Parathyroid adenoma (tissue), 2 donors: ENCODE data around the gene POLR1B.
"Not testable (repeated sequence)": the region's sequence is repeated elsewhere in the genome, so short reads cannot be mapped to it uniquely, and the experiment has no call there.

Experiments used
- H2AFZ ChIP-seq: fragments of 300-600 bp; sonication (generic); one replicate; pipeline ENCODE4 v1.7.0; 2017; ENCODE audit warnings: antibody characterized with exemption, mild to moderate bottlenecking
- H3K27ac ChIP-seq: fragments of 300-600 bp; sonication (generic); one replicate; pipeline ENCODE4 v1.7.0; 2017
- H3K27me3 ChIP-seq: fragments of 300-600 bp; sonication (generic); one replicate; pipeline ENCODE4 v1.7.0; 2017; ENCODE audit warnings: low read length; ENCODE audit not compliant: control insufficient read depth, insufficient read depth
- H3K36me3 ChIP-seq: fragments of 300-600 bp; sonication (generic); one replicate; pipeline ENCODE4 v1.7.0; 2017; ENCODE audit warnings: low read length; ENCODE audit not compliant: control insufficient read depth, insufficient read depth
- H3K4me1 ChIP-seq: fragments of 300-600 bp; sonication (generic); one replicate; pipeline ENCODE4 v1.7.0; 2017; ENCODE audit warnings: control low read depth
- H3K4me2 ChIP-seq: fragments of 300-600 bp; sonication (generic); one replicate; pipeline ENCODE4 v1.7.0; 2017; ENCODE audit warnings: low read length
- H3K4me3 ChIP-seq: fragments of 300-600 bp; sonication (generic); one replicate; pipeline ENCODE4 v1.7.0; 2017; ENCODE audit warnings: low read depth, low read length
- H3K79me2 ChIP-seq: fragments of 300-600 bp; sonication (generic); one replicate; pipeline ENCODE4 v1.7.0; 2017; ENCODE audit warnings: control low read depth
- H3K9ac ChIP-seq: fragments of 300-600 bp; sonication (generic); one replicate; pipeline ENCODE4 v1.7.0; 2017; ENCODE audit warnings: mild to moderate bottlenecking
- H3K9me3 ChIP-seq: fragments of 300-600 bp; sonication (generic); one replicate; pipeline ENCODE4 v1.7.0; 2017; ENCODE audit warnings: low read length; ENCODE audit not compliant: control insufficient read depth
- TF ChIP-seq, protein P1 (sequence below): fragments of 300-600 bp; sonication (generic); IDR thresholded peaks from one replicate; pipeline ENCODE4 v1.7.0; 2017; ENCODE audit warnings: antibody characterized with exemption, mild to moderate bottlenecking
- donor health status: primary hyperparathyroidism.

The POLR1B gene

DNA sequence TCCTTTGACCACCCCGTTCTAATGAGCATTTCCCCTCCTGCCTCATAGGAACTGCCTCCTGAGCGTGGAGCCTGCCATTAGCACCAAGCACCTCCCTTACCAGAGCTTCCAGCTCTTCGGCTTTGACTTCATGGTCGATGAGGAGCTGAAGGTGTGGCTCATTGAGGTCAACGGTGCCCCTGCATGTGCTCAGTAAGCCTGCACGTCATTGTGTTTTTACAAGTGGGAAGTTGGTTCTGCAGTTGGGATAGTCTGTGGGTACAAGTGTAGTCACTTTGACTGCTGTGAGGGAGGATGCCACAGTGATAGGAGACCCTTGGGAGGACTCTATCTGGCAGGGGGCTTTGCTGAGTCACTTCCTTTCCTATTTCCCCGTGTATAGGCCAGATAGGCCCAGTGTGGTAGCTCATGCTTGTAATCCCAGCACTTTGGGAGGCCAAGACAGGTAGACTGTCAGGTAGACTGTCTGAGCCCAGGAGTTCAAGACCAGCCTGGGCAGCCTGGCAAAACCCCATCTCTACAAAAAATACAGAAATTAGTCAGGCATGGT, 22.0 kb upstream of the POLR1B start:
- Histone ChIP-seq H3K9me3 (no peaks in the 10 kb centered on the region), H3K9ac (no peak overlapping the region), H3K79me2 (no peaks in the 10 kb centered on the region), H2AFZ (no peak overlapping the region), H3K27me3 (no peaks in the 10 kb centered on the region), H3K4me3 (no peak overlapping the region), H3K4me1 (no peaks in the 10 kb centered on the region), H3K27ac (no peak overlapping the region), H3K36me3 (no peaks in the 10 kb centered on the region), H3K4me2 (no peak overlapping the region)
- TF ChIP-seq, protein P1, sequence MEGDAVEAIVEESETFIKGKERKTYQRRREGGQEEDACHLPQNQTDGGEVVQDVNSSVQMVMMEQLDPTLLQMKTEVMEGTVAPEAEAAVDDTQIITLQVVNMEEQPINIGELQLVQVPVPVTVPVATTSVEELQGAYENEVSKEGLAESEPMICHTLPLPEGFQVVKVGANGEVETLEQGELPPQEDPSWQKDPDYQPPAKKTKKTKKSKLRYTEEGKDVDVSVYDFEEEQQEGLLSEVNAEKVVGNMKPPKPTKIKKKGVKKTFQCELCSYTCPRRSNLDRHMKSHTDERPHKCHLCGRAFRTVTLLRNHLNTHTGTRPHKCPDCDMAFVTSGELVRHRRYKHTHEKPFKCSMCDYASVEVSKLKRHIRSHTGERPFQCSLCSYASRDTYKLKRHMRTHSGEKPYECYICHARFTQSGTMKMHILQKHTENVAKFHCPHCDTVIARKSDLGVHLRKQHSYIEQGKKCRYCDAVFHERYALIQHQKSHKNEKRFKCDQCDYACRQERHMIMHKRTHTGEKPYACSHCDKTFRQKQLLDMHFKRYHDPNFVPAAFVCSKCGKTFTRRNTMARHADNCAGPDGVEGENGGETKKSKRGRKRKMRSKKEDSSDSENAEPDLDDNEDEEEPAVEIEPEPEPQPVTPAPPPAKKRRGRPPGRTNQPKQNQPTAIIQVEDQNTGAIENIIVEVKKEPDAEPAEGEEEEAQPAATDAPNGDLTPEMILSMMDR = no peak

DNA sequence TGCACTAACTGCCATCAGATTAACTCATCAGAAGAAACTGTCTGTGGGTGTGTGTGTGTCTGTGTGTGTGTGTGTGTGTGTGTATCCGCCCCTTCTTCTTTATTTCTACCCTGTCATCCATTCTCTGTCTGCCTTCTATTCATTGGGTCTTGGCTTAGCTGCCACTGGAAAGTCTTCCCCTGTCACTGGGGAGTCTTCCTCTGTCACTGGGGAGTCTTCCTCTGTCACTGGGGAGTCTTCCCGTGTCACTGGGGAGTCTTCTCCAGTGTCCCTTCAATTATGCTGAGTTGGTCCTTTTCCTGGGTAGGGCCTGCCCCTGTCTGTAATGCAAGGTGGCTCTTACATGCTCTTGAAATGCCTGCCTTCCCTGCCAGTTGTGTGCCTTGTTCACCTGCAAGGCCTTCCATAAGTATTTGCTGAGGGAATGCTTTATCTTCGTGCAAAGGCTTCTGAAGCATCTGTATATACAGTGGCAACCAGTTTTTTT, 18.9 kb upstream of the POLR1B start:
- H3K79me2 ChIP-seq = no peaks in the 10 kb centered on the region
- H3K4me3 ChIP-seq = no peak overlapping the region
- H3K27me3 ChIP-seq = no peaks in the 10 kb centered on the region
- H2AFZ ChIP-seq = no peak overlapping the region
- no peak overlapping the region for H3K27ac ChIP-seq
- H3K36me3 ChIP-seq = no peaks in the 10 kb centered on the region
- H3K9me3 ChIP-seq = no peaks in the 10 kb centered on the region
- TF ChIP-seq, protein P1 = no peak
- H3K4me1 ChIP-seq = no peaks in the 10 kb centered on the region
- no peak overlapping the region for H3K9ac ChIP-seq
- H3K4me2 ChIP-seq = no peak overlapping the region

DNA sequence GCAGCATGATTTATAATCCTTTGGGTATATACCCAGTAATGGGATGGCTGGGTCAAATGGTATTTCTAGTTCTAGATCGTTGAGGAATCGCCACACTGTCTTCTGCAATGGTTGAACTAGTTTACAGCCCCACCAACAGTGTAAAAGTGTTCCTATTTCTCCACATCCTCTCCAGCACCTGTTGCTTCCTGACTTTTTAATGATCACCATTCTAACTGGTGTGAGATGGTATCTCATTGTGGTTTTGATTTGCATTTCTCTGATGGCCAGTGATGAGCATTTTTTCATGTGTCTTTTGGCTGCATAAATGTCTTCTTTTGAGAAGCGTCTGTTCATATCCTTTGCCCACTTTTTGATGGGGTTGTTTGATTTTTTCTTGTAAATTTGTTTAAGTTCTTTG, 18.0 kb upstream of the POLR1B start:
- H3K4me2 ChIP-seq, H3K36me3 ChIP-seq, H3K9ac ChIP-seq, H3K27me3 ChIP-seq, H3K79me2 ChIP-seq, H3K27ac ChIP-seq, H3K4me1 ChIP-seq, H3K9me3 ChIP-seq, H3K4me3 ChIP-seq, H2AFZ ChIP-seq: not testable (repeated sequence)

DNA sequence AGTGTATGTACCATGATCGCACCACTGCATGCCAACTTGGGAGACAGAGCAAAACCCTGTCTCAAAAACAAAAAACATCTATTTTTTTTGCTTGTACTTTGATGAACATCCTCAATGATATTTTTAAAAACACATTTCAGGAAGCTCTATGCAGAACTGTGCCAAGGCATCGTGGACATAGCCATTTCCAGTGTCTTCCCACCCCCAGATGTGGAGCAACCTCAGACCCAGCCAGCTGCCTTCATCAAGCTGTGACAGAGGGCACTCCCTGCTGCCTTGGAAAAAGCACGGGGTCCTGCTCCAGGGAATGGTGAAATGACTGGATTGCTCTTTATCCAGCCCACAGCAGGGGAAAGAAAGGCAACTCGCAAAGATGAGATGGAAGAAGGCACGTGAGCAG, 13.7 kb upstream of the POLR1B start:
- no peak overlapping the region for H3K27ac ChIP-seq
- no peaks in the 10 kb centered on the region for H3K9me3 ChIP-seq
- no peaks in the 10 kb centered on the region for H3K27me3 ChIP-seq
- H2AFZ ChIP-seq = no peak overlapping the region
- H3K4me1 ChIP-seq = no peaks in the 10 kb centered on the region
- H3K79me2 ChIP-seq = no peaks in the 10 kb centered on the region
- no peaks in the 10 kb centered on the region for H3K36me3 ChIP-seq
- H3K4me2 ChIP-seq = no peak overlapping the region
- no peak overlapping the region for H3K9ac ChIP-seq
- no peak overlapping the region for H3K4me3 ChIP-seq
- TF ChIP-seq, protein P1 = no peak

DNA sequence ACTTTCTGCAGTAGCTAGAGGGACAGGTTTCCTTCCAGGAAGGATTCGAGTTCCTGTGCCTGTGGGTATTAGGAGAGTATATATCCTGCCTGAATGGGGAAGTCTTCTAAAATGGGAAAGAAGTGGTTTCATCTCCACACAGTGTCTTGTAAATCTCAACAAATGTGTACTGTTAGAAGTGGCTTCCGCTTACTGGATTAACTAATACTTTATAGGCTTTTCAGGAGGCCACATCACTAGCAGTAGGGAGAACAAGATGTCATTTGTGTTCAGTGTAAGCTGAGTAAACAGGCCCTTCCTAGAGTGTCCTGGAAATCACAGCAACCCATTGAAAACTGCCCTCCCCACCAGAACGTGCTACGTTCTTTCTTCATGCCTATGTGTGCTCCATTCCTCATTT, 12.5 kb upstream of the POLR1B start:
- no peaks in the 10 kb centered on the region for H3K36me3 ChIP-seq
- TF ChIP-seq, protein P1 = no peak
- no peaks in the 10 kb centered on the region for H3K79me2 ChIP-seq
- H2AFZ ChIP-seq = no peak overlapping the region
- no peak overlapping the region for H3K4me3 ChIP-seq
- no peak overlapping the region for H3K9ac ChIP-seq
- no peaks in the 10 kb centered on the region for H3K4me1 ChIP-seq
- H3K27ac ChIP-seq = no peak overlapping the region
- no peaks in the 10 kb centered on the region for H3K27me3 ChIP-seq
- H3K9me3 ChIP-seq = no peaks in the 10 kb centered on the region
- no peak overlapping the region for H3K4me2 ChIP-seq
